Upper lobe of right lung (tissue), 1 donor: Measurements from ENCODE around the gene ATP1A4. TPM values are rescaled to one million over a fixed set of nuclear protein-coding genes. Genes with fewer than 3 reads are reported as not detected.
"Not testable (repeated sequence)": the region's sequence is repeated elsewhere in the genome, so short reads cannot be mapped to it uniquely, and the experiment has no call there.

Experiments
- ATAC-seq: fragments of 200-7000 bp; cut with Tn5 transposase; one replicate; pipeline ENCODE4 v1.9.1; 2020; ENCODE audit warnings: mild to moderate bottlenecking, moderate library complexity
- DNase-seq: peaks from one replicate; pipeline ENCODE4 v3.0.0-alpha.2; 2020
- H3K27ac ChIP-seq: fragments of 200-600 bp; one replicate; pipeline ENCODE4 v1.8.0; 2022
- H3K27me3 ChIP-seq: fragments of 200-600 bp; one replicate; pipeline ENCODE4 v1.8.0; 2022; ENCODE audit warnings: mild to moderate bottlenecking
- H3K36me3 ChIP-seq: fragments of 200-600 bp; one replicate; pipeline ENCODE4 v1.8.0; 2022
- H3K4me1 ChIP-seq: fragments of 200-600 bp; one replicate; pipeline ENCODE4 v1.8.0; 2022
- H3K4me3 ChIP-seq: fragments of 200-600 bp; one replicate; pipeline ENCODE4 v1.8.0; 2022; ENCODE audit warnings: mild to moderate bottlenecking
- H3K9me3 ChIP-seq: fragments of 200-600 bp; one replicate; pipeline ENCODE4 v1.8.0; 2022
- intact Hi-C: fragments of 100-400 bp; cut with DNase I; formaldehyde crosslinking; loops from one replicate; pipeline ENCODE4 v1.11.0; 2022
- total RNA-seq: library from RNA; stranded (reverse); fragmentation: NEBNext Ultra II Directional; extraction: Animal tissue kit (Norgen Biotek cat#: 25700); gene quantifications from one replicate; pipeline ENCODE4 v1.2.1, GENCODE V29; 2021
- TF ChIP-seq, protein P1 (sequence below): fragments of 200-600 bp; IDR thresholded peaks from one replicate; pipeline ENCODE4 v1.8.0; 2022; ENCODE audit warnings: antibody characterized with exemption
- donor health status: DM: no; HTN: yes; CAD: no; lungs with severe emphysema.

The ATP1A4 gene
- total RNA-seq, 1 donor from 2014 or later: 0.96 TPM

DNA sequence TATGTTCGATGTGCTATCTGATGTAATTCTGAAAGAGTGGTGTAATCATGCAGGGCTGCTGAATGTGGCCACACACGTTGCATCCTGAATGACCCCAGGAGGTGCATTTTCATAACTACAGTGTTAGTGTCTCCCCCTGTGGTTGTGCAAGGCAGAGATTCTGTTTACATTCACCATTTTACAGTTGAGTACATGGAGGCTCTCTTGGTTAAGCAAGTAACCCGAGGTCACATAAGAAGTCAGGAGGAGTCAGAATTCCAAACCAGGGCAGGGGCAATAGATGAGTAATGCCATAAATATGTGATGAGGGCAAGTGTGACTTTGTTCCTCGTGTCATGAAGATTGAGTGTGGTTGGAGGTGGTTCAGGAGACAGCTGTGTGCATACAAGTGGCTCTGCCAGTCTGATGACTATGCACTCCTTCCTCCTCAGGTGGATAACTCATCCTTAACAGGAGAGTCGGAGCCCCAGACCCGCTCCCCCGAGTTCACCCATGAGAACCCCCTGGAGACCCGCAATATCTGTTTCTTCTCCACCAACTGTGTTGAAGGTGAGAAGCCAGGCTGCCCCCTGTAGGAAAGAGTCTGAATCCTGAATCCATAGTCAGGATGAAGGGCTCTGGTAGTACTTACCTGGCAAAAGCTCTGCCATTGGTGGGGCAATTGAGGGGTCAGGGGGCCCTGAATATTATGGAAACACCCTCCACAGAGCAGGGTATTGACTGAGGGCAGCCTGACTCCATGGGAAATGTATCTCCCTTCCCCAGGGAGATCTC, 26.5 kb upstream of the ATP1A4 start:
- DNase-seq (peak; percentile 35), ATAC-seq (peak; percentile 74)
- TF ChIP-seq, protein P1, sequence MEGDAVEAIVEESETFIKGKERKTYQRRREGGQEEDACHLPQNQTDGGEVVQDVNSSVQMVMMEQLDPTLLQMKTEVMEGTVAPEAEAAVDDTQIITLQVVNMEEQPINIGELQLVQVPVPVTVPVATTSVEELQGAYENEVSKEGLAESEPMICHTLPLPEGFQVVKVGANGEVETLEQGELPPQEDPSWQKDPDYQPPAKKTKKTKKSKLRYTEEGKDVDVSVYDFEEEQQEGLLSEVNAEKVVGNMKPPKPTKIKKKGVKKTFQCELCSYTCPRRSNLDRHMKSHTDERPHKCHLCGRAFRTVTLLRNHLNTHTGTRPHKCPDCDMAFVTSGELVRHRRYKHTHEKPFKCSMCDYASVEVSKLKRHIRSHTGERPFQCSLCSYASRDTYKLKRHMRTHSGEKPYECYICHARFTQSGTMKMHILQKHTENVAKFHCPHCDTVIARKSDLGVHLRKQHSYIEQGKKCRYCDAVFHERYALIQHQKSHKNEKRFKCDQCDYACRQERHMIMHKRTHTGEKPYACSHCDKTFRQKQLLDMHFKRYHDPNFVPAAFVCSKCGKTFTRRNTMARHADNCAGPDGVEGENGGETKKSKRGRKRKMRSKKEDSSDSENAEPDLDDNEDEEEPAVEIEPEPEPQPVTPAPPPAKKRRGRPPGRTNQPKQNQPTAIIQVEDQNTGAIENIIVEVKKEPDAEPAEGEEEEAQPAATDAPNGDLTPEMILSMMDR: no peak
- no peaks in the 10 kb centered on the region for H3K9me3 ChIP-seq
- intact Hi-C loops: no loop called here
- H3K4me3 ChIP-seq: no peak overlapping the region
- H3K27ac ChIP-seq: peak overlapping the region; percentile 11
- H3K36me3 ChIP-seq: no peaks in the 10 kb centered on the region
- H3K4me1 ChIP-seq: peaks cover 7% of the 10 kb centered on the region
- H3K27me3 ChIP-seq: no peaks in the 10 kb centered on the region

DNA sequence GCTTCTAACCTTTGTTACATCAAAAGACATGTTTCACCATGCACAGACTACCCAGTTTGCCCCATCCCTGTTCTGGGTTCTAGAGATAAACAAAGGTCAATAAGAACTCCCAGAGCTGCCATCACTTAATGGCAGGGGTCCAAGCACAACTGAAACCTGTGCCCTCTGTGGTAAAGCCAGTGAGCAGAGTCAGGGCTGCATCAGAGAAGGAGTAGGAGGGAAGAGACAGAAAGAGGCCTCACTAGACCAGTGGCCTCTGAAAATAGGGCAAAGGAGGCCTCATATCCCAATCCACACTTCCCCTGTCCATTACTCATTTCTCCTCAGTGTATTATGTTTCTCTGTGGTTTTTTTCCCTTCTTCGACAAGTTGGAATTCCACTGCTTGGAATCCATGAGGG, 25.7 kb upstream of the ATP1A4 start:
- DNase-seq: peak; percentile 15
- no peak overlapping the region for H3K27ac ChIP-seq
- TF ChIP-seq, protein P1: no peak
- peak; percentile 31 for ATAC-seq
- H3K4me3 ChIP-seq: no peak overlapping the region
- H3K27me3 ChIP-seq: no peaks in the 10 kb centered on the region
- peaks cover 7% of the 10 kb centered on the region for H3K4me1 ChIP-seq
- intact Hi-C loops: no loop called here
- no peaks in the 10 kb centered on the region for H3K9me3 ChIP-seq
- H3K36me3 ChIP-seq: no peaks in the 10 kb centered on the region

DNA sequence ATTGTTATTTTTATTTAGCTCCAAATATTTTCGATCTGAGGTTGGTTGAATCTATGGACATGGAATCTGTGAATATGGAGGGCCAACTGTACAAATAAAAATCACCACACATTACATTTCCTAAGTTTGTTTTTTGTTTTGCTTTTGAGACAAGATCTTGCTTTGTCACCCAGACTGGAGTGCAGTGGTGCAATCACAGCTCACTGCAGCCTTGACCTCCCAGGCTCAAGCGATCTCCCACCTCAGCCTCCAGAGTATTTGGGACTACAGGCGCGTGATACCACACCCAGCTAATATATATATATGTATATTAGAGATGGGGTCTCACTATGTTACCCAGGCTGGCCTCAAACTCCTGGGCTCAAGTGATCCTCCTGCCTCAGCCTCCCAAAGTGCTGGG, 25.1 kb upstream of the ATP1A4 start:
- H3K4me1 ChIP-seq, ATAC-seq, intact Hi-C loops, H3K27me3 ChIP-seq, H3K36me3 ChIP-seq, H3K27ac ChIP-seq, H3K9me3 ChIP-seq, H3K4me3 ChIP-seq: not testable (repeated sequence)
- peak; percentile 2 for DNase-seq

DNA sequence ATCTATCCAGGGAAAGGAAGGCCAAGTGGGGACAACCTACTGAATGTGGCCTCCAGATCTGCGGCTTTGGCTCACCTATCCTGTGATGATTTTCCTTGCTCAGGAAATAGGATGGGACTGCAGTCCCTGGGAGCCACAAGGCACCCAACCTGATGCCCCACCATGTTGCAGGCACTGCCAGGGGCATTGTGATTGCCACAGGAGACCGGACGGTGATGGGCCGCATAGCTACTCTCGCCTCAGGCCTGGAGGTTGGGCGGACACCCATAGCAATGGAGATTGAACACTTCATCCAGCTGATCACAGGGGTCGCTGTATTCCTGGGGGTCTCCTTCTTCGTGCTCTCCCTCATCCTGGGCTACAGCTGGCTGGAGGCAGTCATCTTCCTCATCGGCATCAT, 24.0 kb upstream of the ATP1A4 start:
- no peak for ATAC-seq
- peak; percentile 39 for DNase-seq
- no peaks in the 10 kb centered on the region for H3K36me3 ChIP-seq

DNA sequence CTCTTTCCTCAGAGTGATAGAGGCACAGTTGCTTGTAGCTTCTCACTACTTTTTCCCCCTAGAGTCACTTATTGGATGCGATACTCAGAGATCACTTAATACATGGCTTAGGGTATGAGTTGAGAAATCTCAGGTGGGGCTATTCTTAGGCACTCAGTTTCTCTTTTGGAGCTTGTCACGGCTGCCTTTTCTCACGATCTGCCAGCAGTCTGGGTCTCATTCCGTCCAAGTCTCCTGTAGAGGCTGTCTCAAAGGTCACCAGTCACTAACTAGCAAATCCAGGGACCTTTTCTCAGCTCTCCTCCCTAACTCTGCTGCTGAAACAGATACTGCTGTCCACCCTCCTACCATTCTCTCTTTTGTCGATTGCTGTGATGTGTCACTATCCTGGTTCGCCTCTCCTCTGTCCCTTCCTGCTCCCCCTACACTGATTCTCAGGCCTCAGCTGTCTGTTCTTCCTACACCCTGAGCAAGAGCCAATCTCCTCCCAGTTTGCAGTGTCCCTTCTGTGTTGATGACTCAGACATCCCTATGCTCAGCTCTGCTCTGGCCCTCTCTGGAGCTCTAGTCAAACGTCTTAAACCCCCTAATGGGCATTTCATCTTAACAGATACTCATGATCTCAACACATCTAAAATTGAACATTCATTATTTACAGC, 23.4 kb upstream of the ATP1A4 start:
- Histone ChIP-seq H3K9me3 (no peaks in the 10 kb centered on the region), H3K4me3 (no peak overlapping the region), H3K4me1 (peaks cover 7% of the 10 kb centered on the region), H3K27me3 (no peaks in the 10 kb centered on the region), H3K27ac (no peak overlapping the region), H3K36me3 (no peaks in the 10 kb centered on the region)
- DNase-seq: peak; percentile 1
- no peak for ATAC-seq
- TF ChIP-seq, protein P1: no peak
- intact Hi-C loops: no loop called here

More for the DNA sequence above, 24.0 kb upstream of the ATP1A4 start:
- Histone ChIP-seq H3K9me3 (no peaks in the 10 kb centered on the region), H3K27ac (no peak overlapping the region), H3K4me1 (peaks cover 7% of the 10 kb centered on the region), H3K27me3 (no peaks in the 10 kb centered on the region), H3K4me3 (no peak overlapping the region)
- intact Hi-C loops: no loop called here
- TF ChIP-seq, protein P1: no peak

DNA sequence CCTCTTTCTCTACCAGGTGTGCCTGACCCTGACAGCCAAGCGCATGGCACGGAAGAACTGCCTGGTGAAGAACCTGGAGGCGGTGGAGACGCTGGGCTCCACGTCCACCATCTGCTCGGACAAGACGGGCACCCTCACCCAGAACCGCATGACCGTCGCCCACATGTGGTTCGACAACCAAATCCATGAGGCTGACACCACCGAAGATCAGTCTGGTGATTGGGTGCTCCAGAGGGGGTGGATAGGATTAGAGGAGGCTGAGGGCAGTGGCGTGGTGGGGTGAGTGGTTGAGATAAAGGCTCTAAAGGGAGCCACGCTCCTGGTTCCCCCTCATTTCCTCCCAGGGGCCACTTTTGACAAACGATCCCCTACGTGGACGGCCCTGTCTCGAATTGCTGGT, 22.8 kb upstream of the ATP1A4 start:
- Histone ChIP-seq H3K4me1 (peaks cover 7% of the 10 kb centered on the region), H3K9me3 (no peaks in the 10 kb centered on the region), H3K36me3 (no peaks in the 10 kb centered on the region), H3K4me3 (no peak overlapping the region), H3K27ac (no peak overlapping the region), H3K27me3 (no peaks in the 10 kb centered on the region)
- peak; percentile 53 for DNase-seq
- intact Hi-C loops: no loop called here
- TF ChIP-seq, protein P1: no peak
- no peak for ATAC-seq
